AG09309 (cell line): ENCODE results near the gene USP22.

Experiments used
- DNase-seq: peaks from one replicate; pipeline ENCODE4 v3.0.0-alpha.2; 2010; ENCODE audit warnings: low read depth
- H3K4me3 ChIP-seq: 2 replicates; pipeline ENCODE4 v1.5.1; 2011; ENCODE audit warnings: mild to moderate bottlenecking, low read depth, low read length, moderate library complexity; ENCODE audit not compliant: control insufficient read depth
- TF ChIP-seq, protein P1 (sequence below): IDR thresholded peaks from 2 replicates; pipeline ENCODE4 v1.5.1; 2011; ENCODE audit warnings: mild to moderate bottlenecking, low read depth, low read length, inconsistent platforms; ENCODE audit not compliant: insufficient read depth, control insufficient read depth; ENCODE audit errors: missing control alignments

Gene USP22

DNA sequence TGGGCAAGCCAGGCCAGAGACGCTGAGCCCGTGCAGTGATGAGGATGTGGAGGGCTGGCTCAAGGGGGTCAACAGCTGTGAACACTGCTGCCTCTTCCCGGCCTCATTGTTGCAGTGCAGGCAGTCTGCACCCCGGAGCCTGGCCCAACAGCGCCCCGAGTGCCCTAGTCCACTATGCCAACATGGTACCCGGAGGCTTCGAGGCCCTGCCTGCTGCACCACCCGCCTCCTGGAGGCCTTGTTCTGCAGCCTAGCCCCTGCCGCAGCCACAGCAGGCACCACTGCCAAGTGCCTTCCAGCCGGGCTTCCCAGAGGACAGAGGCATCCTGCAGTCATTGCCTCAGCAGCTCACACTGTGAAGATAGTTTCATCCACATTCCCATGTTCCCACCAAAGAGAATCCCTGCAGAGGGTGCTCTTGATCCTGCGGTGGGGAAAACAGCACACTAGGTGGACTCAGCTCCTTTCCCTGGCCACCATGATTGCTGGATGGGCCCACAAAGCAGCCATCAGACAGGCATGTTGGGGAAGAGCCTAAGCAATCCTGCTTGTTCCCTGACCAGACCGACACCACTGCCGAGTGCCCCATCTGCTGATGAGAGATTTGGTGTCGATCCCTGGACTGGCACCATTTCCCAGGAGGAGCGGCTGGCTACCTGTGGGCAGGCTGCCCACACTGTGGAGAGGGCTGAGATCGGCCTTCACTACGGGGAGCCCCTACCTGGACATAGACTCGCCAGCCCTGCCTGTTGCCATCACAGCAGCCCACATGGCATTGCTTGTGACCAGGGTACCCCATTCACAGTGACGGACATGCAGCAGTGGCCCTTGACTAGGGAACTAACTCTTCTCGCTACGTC lies 44.9 kb downstream of the USP22 start:
- TF ChIP-seq, protein P1, sequence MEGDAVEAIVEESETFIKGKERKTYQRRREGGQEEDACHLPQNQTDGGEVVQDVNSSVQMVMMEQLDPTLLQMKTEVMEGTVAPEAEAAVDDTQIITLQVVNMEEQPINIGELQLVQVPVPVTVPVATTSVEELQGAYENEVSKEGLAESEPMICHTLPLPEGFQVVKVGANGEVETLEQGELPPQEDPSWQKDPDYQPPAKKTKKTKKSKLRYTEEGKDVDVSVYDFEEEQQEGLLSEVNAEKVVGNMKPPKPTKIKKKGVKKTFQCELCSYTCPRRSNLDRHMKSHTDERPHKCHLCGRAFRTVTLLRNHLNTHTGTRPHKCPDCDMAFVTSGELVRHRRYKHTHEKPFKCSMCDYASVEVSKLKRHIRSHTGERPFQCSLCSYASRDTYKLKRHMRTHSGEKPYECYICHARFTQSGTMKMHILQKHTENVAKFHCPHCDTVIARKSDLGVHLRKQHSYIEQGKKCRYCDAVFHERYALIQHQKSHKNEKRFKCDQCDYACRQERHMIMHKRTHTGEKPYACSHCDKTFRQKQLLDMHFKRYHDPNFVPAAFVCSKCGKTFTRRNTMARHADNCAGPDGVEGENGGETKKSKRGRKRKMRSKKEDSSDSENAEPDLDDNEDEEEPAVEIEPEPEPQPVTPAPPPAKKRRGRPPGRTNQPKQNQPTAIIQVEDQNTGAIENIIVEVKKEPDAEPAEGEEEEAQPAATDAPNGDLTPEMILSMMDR: no peak
- H3K4me3 ChIP-seq: no peak overlapping the region
- DNase-seq: no peak

DNA sequence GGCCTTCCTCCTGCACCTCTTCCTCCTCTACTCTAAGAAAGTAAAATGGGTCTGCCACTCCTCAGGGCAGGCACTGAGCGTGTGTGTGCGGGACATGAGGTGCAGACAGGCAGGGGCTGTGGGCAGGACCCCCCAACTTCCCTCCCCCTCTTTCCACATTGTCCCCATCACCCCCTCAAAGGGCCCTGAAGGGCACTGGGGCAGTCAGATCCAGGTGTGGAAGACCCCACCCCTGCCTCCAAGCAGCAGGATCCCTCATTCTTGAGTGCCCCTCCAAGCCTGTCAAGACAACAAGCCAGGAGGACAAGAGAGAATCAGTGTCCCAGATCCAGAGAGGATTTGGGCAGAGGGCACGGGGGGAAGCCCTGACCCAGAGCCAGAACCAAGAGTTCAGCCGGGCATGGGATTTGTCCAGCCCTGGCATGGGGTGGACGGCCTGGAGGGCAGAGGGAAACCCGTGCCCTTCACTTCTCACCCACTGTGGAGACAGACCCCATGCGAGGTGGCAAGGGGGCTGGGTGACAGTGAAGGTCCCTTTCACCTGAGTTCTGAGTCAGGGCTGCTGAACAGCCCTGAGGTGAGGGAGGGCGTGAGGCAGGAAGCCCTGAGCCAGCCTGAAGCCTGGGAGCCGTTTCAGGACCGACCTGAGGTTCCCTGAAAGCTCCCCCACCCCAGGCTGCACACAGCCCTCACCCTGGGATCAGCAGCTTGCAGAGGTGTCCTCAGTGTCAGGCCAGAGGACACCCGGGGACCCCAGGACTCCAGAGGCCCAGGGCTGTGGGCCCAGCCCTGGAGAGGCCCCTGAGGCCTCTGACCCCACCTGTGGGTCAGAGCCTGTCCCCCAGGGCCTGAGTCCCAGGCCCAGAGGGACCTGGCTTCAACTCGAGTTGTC lies 45.8 kb downstream of the USP22 start:
- no peak overlapping the region for H3K4me3 ChIP-seq
- TF ChIP-seq, protein P1: no peak
- DNase-seq: no peak

DNA sequence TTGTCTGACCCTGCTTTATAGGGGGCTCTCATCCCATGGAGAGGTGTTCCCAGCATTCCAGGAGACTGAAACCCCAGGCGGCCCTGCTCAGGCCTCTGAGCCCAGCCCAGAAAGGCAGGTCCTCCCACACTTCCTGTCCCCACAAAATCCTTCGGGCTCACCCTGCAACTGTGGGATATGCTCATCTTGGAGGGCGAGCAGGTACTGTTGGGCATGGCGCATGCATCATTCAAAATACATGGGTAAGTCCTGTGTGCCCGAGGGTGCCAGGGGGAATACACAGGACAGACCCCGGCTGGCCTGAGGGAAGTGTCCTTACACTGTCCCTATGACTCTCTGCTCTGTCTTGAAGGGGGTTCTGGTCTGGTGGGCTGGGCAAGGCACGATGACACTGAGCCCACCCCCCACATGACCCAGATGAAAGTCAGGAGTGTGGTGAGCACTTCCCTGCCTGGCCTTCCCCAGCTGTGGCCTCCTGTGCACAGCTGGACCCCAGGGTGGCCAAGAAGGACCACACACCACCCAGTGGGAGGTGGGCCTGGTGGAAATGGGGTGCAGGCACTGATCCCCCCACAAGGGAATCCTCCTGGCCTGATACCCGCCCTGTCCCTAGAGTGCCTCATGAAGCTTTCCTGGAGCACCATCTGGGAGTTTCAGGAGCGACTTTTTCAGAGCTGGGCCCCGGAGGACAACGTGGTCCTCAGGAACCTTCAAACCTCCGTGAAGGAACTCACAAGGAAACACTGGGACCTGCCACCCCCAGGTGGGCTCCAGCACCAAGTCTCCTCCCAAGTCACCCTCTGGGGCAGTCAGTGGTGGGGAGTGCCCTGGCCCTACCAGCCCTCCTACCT lies 46.7 kb downstream of the USP22 start:
- DNase-seq: no peak
- TF ChIP-seq, protein P1: no peak
- H3K4me3 ChIP-seq: no peak overlapping the region

DNA sequence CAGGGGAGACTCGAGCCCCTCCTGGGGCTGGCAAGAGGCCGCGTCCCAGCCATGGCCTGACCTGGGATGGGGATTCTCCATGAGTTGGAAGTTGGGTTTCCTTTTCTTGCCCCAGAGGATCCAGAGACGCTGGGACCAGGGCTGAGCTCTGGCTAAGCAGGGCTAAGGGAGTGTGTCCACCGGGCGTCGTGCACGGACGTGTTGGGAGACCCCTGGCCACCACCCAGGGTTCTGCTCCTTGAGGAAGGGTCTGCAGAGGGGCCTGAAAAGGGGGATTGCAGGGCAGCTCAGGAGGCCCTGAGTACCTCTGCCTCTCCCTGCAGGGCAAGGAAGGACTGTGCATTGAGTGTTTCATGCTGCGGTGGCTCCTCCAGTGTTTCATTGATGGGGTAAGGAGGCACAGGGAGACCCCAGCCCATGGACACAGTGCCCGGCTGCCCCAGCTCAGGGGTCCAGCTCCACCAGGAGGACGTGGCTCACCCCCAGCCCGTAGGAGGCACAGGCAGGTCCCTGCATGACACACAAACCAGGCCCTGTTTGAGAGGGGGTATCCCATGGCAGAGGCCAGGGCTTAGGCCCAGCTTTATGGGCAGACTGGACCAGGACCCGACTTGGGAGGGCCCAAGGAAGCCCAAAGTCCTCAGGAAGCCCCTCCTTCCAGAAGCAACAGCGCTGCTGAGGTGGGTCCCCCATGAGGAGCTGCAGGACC lies 47.5 kb downstream of the USP22 start:
- H3K4me3 ChIP-seq: no peak overlapping the region
- DNase-seq: no peak
- TF ChIP-seq, protein P1: no peak

DNA sequence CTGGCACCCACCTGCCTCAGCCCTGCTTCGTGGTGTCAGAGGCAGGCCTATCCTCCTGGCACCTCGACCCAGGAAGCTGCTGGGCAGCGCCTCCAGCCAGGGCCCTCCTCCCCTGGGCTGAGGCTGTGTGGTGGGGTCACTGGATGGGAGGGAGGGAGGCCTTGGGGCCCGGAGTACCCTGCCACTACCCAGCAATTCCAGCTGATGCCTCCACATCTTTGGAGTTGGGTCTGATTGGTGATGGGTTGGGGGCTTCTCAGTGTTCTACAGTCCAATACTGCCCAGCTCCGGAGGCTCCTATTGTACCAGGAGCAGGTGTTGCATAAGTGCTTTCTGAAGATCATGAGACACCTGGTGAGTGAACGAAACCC lies 48.0 kb downstream of the USP22 start:
- TF ChIP-seq, protein P1: no peak
- DNase-seq: no peak
- no peak overlapping the region for H3K4me3 ChIP-seq
